ENCODE data around the gene TUB. TPM values are rescaled to one million over a fixed set of nuclear protein-coding genes. Genes with fewer than 3 reads are reported as not detected.

TUB gene
- polyA plus RNA-seq, 3 donors: not detected

- Mint-ChIP-seq H3K27me3 (ENCODE audit: low read depth in 3 of 3) (peaks cover 46 to 55% (median 54%) of the 10 kb centered on the region in 3 donors), H3K4me3 (peak overlapping the region in 1 of 2 donors; percentile 28), H3K36me3 (no peaks in the 10 kb centered on the region), H3K27ac (no peak overlapping the region), H3K4me1 (peaks cover 3% of the 10 kb centered on the region), H3K9me3 (peaks cover 0 to 5% (median 2%) of the 10 kb centered on the region in 7 donors)
- H3K4me3 ChIP-seq (replicated peaks in 1 of 3; ENCODE audit: low read depth in 2 of 3, low read length in 3 of 3): no peak overlapping the region
- TF ChIP-seq CTCF (IDR thresholded peaks at IDR 0.05): no peak
- no peak overlapping the region for H3K4me2 ChIP-seq (replicated peaks; ENCODE audit: extremely low read depth, low read length, poor library complexity, severe bottlenecking)
- H3K4me1 ChIP-seq (ENCODE audit: control insufficient read depth in 1 of 2, insufficient read depth in 2 of 2, low read length in 2 of 2): no peaks in the 10 kb centered on the region
- no peaks in the 10 kb centered on the region for H3K79me2 ChIP-seq (ENCODE audit: insufficient read depth, low read length)
- H3K27ac ChIP-seq (ENCODE audit: low read depth in 1 of 2, low read length in 2 of 2): no peak overlapping the region
- H2AFZ ChIP-seq (ENCODE audit: insufficient read depth, low read depth, low read length, poor library complexity, severe bottlenecking): no peak overlapping the region
- DNase-seq: no peak
- peaks cover 0 to 8% of the 10 kb centered on the region in 2 donors for H3K9me3 ChIP-seq (replicated peaks in 1 of 2; ENCODE audit: control insufficient read depth in 1 of 2, insufficient read depth in 1 of 2, low read length in 2 of 2)
- H3K27me3 ChIP-seq (ENCODE audit: control insufficient read depth in 2 of 2, insufficient read depth in 2 of 2, low read length in 2 of 2): peaks cover 16 to 41% of the 10 kb centered on the region in 2 donors
- 98% methylated on average over 4 of the region's 4 CpGs for WGBS (ENCODE audit: insufficient coverage)
- H4K20me1 ChIP-seq (ENCODE audit: insufficient read depth, low read length): no peaks in the 10 kb centered on the region
- no peaks in the 10 kb centered on the region for H3K36me3 ChIP-seq (replicated peaks in 1 of 2; ENCODE audit: control insufficient read depth in 1 of 2, insufficient read depth in 2 of 2, low read length in 2 of 2)
- H3K9ac ChIP-seq (ENCODE audit: insufficient read depth, low read length, poor library complexity, severe bottlenecking): no peak overlapping the region
- intact Hi-C loops (cut with micrococcal nuclease): no loop called here
Measured at GRCh38 chr11:8079111-8079675, 1.8 kb upstream of the TUB start.

GRCh38 chr11:8080069-8080670 is 841 bp upstream of the TUB start:
- WGBS (ENCODE audit: insufficient coverage): 85% methylated on average over 21 of the region's 24 CpGs
- no peak overlapping the region for H3K9ac ChIP-seq (ENCODE audit: insufficient read depth, low read length, poor library complexity, severe bottlenecking)
- intact Hi-C loops (cut with micrococcal nuclease): no loop called here
- no peaks in the 10 kb centered on the region for H3K4me1 ChIP-seq (ENCODE audit: control insufficient read depth in 1 of 2, insufficient read depth in 2 of 2, low read length in 2 of 2)
- Mint-ChIP-seq H3K9me3 (peaks cover 0 to 5% (median 2%) of the 10 kb centered on the region in 7 donors), H3K4me3 (peak overlapping the region in 1 of 2 donors; percentile 80), H3K36me3 (no peaks in the 10 kb centered on the region), H3K27me3 (ENCODE audit: low read depth in 3 of 3) (peaks cover 46 to 56% (median 54%) of the 10 kb centered on the region in 3 donors), H3K4me1 (peaks cover 3% of the 10 kb centered on the region), H3K27ac (no peak overlapping the region)
- no peak overlapping the region for H3K4me3 ChIP-seq (replicated peaks in 1 of 3; ENCODE audit: low read depth in 2 of 3, low read length in 3 of 3)
- no peak for TF ChIP-seq CTCF (IDR thresholded peaks at IDR 0.05)
- peaks cover 16 to 41% of the 10 kb centered on the region in 2 donors for H3K27me3 ChIP-seq (ENCODE audit: control insufficient read depth in 2 of 2, insufficient read depth in 2 of 2, low read length in 2 of 2)
- peaks cover 0 to 8% of the 10 kb centered on the region in 2 donors for H3K9me3 ChIP-seq (replicated peaks in 1 of 2; ENCODE audit: control insufficient read depth in 1 of 2, insufficient read depth in 1 of 2, low read length in 2 of 2)
- H3K27ac ChIP-seq (ENCODE audit: low read depth in 1 of 2, low read length in 2 of 2): no peak overlapping the region
- H4K20me1 ChIP-seq (ENCODE audit: insufficient read depth, low read length): no peaks in the 10 kb centered on the region
- DNase-seq: no peak
- no peaks in the 10 kb centered on the region for H3K36me3 ChIP-seq (replicated peaks in 1 of 2; ENCODE audit: control insufficient read depth in 1 of 2, insufficient read depth in 2 of 2, low read length in 2 of 2)
- H3K79me2 ChIP-seq (ENCODE audit: insufficient read depth, low read length): no peaks in the 10 kb centered on the region
- H2AFZ ChIP-seq (ENCODE audit: insufficient read depth, low read depth, low read length, poor library complexity, severe bottlenecking): no peak overlapping the region
- no peak overlapping the region for H3K4me2 ChIP-seq (replicated peaks; ENCODE audit: extremely low read depth, low read length, poor library complexity, severe bottlenecking)

All from CD14-positive monocyte (primary cell).